HG03378 (cell line): ENCODE data around the gene MAGEA2B.
"Not testable (repeated sequence)": the region's sequence is repeated elsewhere in the genome, so short reads cannot be mapped to it uniquely, and the experiment has no call there.

Source experiments
- ATAC-seq: cut with Tn5 transposase; IDR thresholded peaks from one replicate; pipeline ENCODE4 v1.9.1; 2021; ENCODE audit warnings: mild to moderate bottlenecking, moderate library complexity; ENCODE audit not compliant: unreplicated experiment

Gene MAGEA2B

DNA sequence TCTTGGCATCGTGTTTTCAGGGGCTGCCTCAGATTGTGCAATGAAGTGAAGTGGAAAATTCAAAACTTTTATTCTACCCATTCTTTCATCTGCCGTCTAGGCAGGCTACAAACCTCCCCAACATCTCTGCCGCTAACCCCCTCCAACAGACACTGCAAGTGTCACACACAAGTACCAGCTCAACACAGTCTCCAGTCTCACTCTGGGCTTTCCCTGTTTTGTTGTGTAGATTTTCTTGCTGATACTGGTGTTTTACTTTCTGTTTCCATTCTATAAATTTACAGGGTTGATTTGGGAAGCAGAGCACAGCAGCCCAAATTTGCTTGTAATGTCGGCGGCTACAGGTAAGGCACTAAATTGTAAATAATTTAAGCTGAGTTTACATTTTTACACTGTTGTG, 40.4 kb downstream of the MAGEA2B start:
- ATAC-seq: not testable (repeated sequence)

DNA sequence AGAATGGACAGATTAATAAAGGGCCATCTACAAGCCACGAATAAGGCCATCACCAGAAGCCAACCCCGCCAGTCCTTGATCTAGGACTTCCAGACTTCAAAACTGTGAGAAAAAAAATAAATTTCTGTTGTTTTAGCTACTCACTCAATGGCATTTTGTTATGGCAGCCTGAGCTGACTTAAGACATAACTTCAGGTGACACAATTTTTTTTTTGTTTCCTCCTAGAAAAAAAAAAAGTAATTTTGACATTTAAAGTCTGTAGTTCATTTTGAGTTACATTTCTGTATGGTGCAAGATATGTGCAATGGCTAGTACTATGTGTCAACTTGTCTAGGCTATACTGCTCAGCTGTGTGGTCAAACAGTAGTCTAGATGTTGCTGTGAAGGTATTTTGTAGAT, 44.5 kb downstream of the MAGEA2B start, which contains the start of gene CSAG3:
Gene CSAG3, plus strand, starts transcription at position 301 of the 400 bp plus-strand sequence.
- not testable (repeated sequence) for ATAC-seq

DNA sequence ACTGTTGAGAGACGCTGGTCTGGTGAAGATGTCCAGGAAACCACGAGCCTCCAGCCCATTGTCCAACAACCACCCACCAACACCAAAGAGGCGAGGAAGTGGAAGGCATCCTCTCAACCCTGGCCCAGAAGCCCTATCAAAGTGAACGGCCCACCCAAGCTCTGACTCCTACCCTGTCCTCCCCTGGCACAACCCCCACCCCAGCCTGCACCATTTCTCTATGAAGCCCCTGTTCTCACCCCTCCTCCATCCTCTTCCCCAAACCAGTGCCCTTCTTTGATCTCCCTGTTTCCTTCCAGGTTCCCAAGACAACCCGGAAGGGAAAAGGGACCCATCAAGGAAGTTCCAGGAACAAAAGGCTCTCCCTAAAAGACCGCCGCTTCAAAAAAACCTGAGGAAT, 45.1 kb downstream of the MAGEA2B start:
- not testable (repeated sequence) for ATAC-seq

DNA sequence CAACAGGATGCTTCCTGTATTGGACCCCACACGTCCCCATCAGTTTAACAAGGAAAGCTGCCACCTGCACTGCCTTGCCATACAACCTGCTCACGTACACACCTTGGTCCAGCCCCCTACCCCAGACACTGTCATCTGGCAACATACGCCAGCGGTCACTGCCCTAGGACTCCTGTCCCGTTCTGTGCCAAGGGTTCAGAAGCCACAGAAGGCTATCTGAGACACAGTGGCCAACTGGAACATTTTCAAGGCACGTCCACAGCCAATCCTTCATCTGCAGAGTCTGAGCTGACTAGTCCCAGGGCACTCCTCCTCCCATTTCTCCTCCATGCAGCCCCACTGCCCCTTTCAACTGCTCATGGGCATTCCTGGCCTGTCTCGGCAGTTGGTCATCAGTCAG, 47.2 kb downstream of the MAGEA2B start:
- ATAC-seq: not testable (repeated sequence)

DNA sequence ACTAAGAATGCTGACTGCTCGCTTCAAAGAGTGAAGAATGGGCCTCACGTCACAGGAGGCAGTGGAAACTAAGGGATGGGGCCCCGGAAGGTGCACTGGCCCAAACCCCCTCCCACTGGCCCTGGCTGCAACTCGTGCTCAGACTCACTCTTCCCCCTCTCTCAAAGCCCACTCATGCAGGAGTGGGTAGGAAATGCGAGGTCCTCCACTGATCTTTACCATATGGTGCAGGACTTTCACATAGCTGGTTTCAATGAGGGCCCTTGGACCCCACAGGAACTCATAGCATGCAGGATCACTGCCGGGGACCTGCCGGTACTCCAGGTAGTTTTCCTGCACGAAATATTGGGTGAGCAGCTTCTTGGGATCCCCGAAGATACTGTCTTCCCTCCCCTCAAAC, 52.1 kb downstream of the MAGEA2B start:
- ATAC-seq: not testable (repeated sequence)
